SK-N-SH (cell line): ENCODE measurements around the gene AGBL4. TPM values are rescaled to one million over a fixed set of nuclear protein-coding genes. Genes with fewer than 3 reads are reported as not detected.

Source experiments
- CTCF ChIA-PET: fragments of 300-600, 350-600 bp; formaldehyde crosslinking; extraction: SDS; loops from one replicate; lab custom pipeline; 2021; lab: Yijun Ruan, JAX
- POLR2A ChIA-PET: fragments of 350-600 bp; sonication (Branson Sonifier 250); formaldehyde crosslinking; extraction: SDS; loops from one replicate; lab custom pipeline; 2020; ENCODE audit warnings: antibody characterized with exemption, inconsistent platforms; lab: Yijun Ruan, JAX
- DNase-seq: peaks from one replicate; pipeline ENCODE4 v3.0.0; 2012
- H2AFZ ChIP-seq: fragments of 200-600 bp; sonication (generic); 2 replicates; pipeline ENCODE4 v1.8.1; 2016; ENCODE audit warnings: antibody characterized with exemption, mild to moderate bottlenecking, low read depth
- H3F3A ChIP-seq: fragments of 200-600 bp; sonication (generic); replicated peaks from 2 replicates; pipeline ENCODE3; 2016; ENCODE audit warnings: antibody characterized with exemption, mild to moderate bottlenecking; ENCODE audit not compliant: insufficient read depth
- H3K27ac ChIP-seq, 2 experiments: fragments of 200-500 bp in 1 of 2; fragments of 200-600 bp in 1 of 2; sonication (Bioruptor generic) in 1 of 2; sonication (generic), shearing (Covaris generic) in 1 of 2; 2 replicates each; pipeline versions ENCODE4 v1.5.1 to v1.6.1; 2014 to 2016; ENCODE audit warnings: low read depth in 2 of 2, inconsistent platforms in 1 of 2, low read length in 1 of 2, mild to moderate bottlenecking in 1 of 2, mixed read lengths in 1 of 2
- H3K27me3 ChIP-seq: fragments of 200-600 bp; sonication (generic), shearing (Covaris generic); 2 replicates; pipeline ENCODE4 v1.6.1; 2016; ENCODE audit warnings: mixed run types; ENCODE audit not compliant: insufficient read depth
- H3K36me3 ChIP-seq, 2 experiments: fragments of 200-500 bp in 1 of 2; fragments of 200-600 bp in 1 of 2; sonication (Bioruptor generic) in 1 of 2; sonication (generic) in 1 of 2; replicated peaks in 1 of 2; 2 replicates each; pipeline versions ENCODE3 to v1.5.1; 2014 to 2016; ENCODE audit warnings: low read length in 1 of 2, mild to moderate bottlenecking in 1 of 2; ENCODE audit not compliant: insufficient read depth in 2 of 2, control insufficient read depth in 1 of 2
- H3K4me1 ChIP-seq, 2 experiments: fragments of 200-500 bp in 1 of 2; fragments of 200-600 bp in 1 of 2; sonication (Bioruptor generic) in 1 of 2; sonication (generic), shearing (Covaris generic) in 1 of 2; 2 replicates each; pipeline versions ENCODE4 v1.5.1 to v1.6.1; 2014 to 2016; ENCODE audit warnings: low read depth in 1 of 2, low read length in 1 of 2, mixed run types in 1 of 2; ENCODE audit not compliant: insufficient read depth in 2 of 2, control insufficient read depth in 1 of 2
- H3K4me2 ChIP-seq: fragments of 200-600 bp; sonication (generic), shearing (Covaris generic); 2 replicates; pipeline ENCODE4 v1.6.1; 2017; ENCODE audit warnings: mixed run types
- H3K4me3 ChIP-seq, 2 experiments: fragments of 200-500 bp in 1 of 2; fragments of 200-600 bp in 1 of 2; sonication (Bioruptor generic) in 1 of 2; sonication (generic), shearing (Covaris generic) in 1 of 2; 2 replicates each; pipeline versions ENCODE4 v1.5.1 to v1.8.1; 2014 to 2016; ENCODE audit warnings: low read depth in 2 of 2, inconsistent platforms in 1 of 2, low read length in 1 of 2, mild to moderate bottlenecking in 1 of 2, mixed read lengths in 1 of 2, moderate library complexity in 1 of 2
- H3K79me2 ChIP-seq: fragments of 200-600 bp; sonication (generic); 2 replicates; pipeline ENCODE4 v1.8.1; 2017; ENCODE audit warnings: mild to moderate bottlenecking; ENCODE audit not compliant: insufficient read depth
- H3K9ac ChIP-seq: fragments of 200-600 bp; sonication (generic); 2 replicates; pipeline ENCODE4 v1.6.1; 2017; ENCODE audit warnings: mixed run types
- H3K9me2 ChIP-seq: fragments of 200-600 bp; sonication (generic); 2 replicates; pipeline ENCODE4 v1.6.1; 2017; ENCODE audit warnings: mixed run types
- H3K9me3 ChIP-seq: fragments of 200-600 bp; sonication (generic); 2 replicates; pipeline ENCODE4 v1.6.1; 2017; ENCODE audit warnings: mixed run types, mild to moderate bottlenecking, moderate library complexity
- H4K20me1 ChIP-seq: fragments of 200-600 bp; sonication (generic); 2 replicates; pipeline ENCODE4 v1.6.1; 2017; ENCODE audit warnings: mild to moderate bottlenecking, mixed run types; ENCODE audit not compliant: insufficient read depth
- CHD2 ChIP-seq: fragments of 150-350 bp; IDR thresholded peaks from 2 replicates; pipeline ENCODE4 v1.6.1; 2018; ENCODE audit warnings: low read length; ENCODE audit not compliant: partially characterized antibody
- CTCF ChIP-seq: fragments of 200-600 bp; sonication (generic); IDR thresholded peaks from 2 replicates; pipeline ENCODE4 v1.6.1; 2017; ENCODE audit warnings: antibody characterized with exemption, mild to moderate bottlenecking, moderate library complexity
- FOSL2 ChIP-seq: IDR thresholded peaks from 2 replicates; pipeline ENCODE4 v1.4.0; 2012; ENCODE audit warnings: low read depth, mild to moderate bottlenecking, moderate library complexity, borderline replicate concordance
- PBX3 ChIP-seq: IDR thresholded peaks from 2 replicates; pipeline ENCODE4; 2012
- RAD21 ChIP-seq: IDR thresholded peaks from 2 replicates; pipeline ENCODE4 v1.6.1; 2012; ENCODE audit warnings: mild to moderate bottlenecking, low read length
- RXRA ChIP-seq: IDR thresholded peaks from 2 replicates; pipeline ENCODE4 v1.4.0; 2012; ENCODE audit warnings: low read depth, mild to moderate bottlenecking, borderline replicate concordance
- SMC3 ChIP-seq: IDR thresholded peaks from 2 replicates; pipeline ENCODE4 v1.6.1; 2012; ENCODE audit warnings: low read depth, low read length, improper control_type of control experiment
- USF2 ChIP-seq: fragments of 150-350 bp; IDR thresholded peaks from 2 replicates; pipeline ENCODE4 v1.6.1; 2017; ENCODE audit warnings: antibody characterized with exemption, low read length, low read depth, borderline replicate concordance
- WGBS: methylation state at CpG from one replicate; pipeline ENCODE4 v1.1.6; 2017; ENCODE audit warnings: low lambda C conversion rate; 5-methylcytosine and 5-hydroxymethylcytosine counted together
- polyA plus RNA-seq, 3 experiments: library from polyadenylated mRNA; depleted of rRNA; stranded (reverse); fragments of >200 nt; gene quantifications; 2 replicates each; pipeline ENCODE4 v1.2.3, GENCODE V29; 2012

Gene AGBL4
- polyA plus RNA-seq, 1 of the 3 experiments (the other 2 are of a cell fraction) = 0.07 TPM

- Histone ChIP-seq H3F3A (no peaks in the 10 kb centered on the region), H3K4me2 (no peak overlapping the region), H3K27ac (no peak overlapping the region), H3K4me1 (no peaks in the 10 kb centered on the region), H3K27me3 (no peaks in the 10 kb centered on the region)
- peak; percentile 38 for TF ChIP-seq CTCF
- TF ChIP-seq FOSL2 = no peak
- no peak for TF ChIP-seq PBX3
- peak; percentile 39; the same call in 1 of the 2 replicates for TF ChIP-seq RAD21
- TF ChIP-seq, all 33 proteins: peak for 2
- H3K9me2 ChIP-seq = no peaks in the 10 kb centered on the region
- H3K79me2 ChIP-seq = no peaks in the 10 kb centered on the region
- 57% methylated on average over 2 of the region's 2 CpGs for WGBS
- no peak overlapping the region for H3K4me3 ChIP-seq
- ChIA-PET CTCF (interaction anchor here (1.0 to 1.7 kb wide), 2 partner anchors 212 to 719 kb away, joined by 3 to 6 read pairs; no protein-coding TSS in a partner anchor), POLR2A (no interaction called here)
- H3K36me3 ChIP-seq = no peaks in the 10 kb centered on the region
- H2AFZ ChIP-seq = no peak overlapping the region
- no peak for DNase-seq
- H4K20me1 ChIP-seq = no peaks in the 10 kb centered on the region
- no peak overlapping the region for H3K9ac ChIP-seq
- no peaks in the 10 kb centered on the region for H3K9me3 ChIP-seq
Observed at GRCh38 chr1:49630156-49630555, 393.6 kb downstream of the AGBL4 start.

- no peaks in the 10 kb centered on the region for H3K9me2 ChIP-seq
- no peak overlapping the region for H3K27ac ChIP-seq
- H3F3A ChIP-seq = no peaks in the 10 kb centered on the region
- H3K36me3 ChIP-seq = no peaks in the 10 kb centered on the region
- H3K4me3 ChIP-seq = no peak overlapping the region
- ChIA-PET POLR2A (no interaction called here), CTCF (no interaction called here)
- H3K4me2 ChIP-seq = no peak overlapping the region
- no peaks in the 10 kb centered on the region for H3K9me3 ChIP-seq
- no peak overlapping the region for H2AFZ ChIP-seq
- H4K20me1 ChIP-seq = no peaks in the 10 kb centered on the region
- H3K79me2 ChIP-seq = no peaks in the 10 kb centered on the region
- H3K9ac ChIP-seq = no peak overlapping the region
- whole genome bisulfite sequencing = 61% methylated on average over 3 of the region's 3 CpGs
- DNase-seq = no peak
- peaks cover 0 to 2% of the 10 kb centered on the region in 2 experiments; a peak in 2 of 4 replicates for H3K4me1 ChIP-seq
- no peak for TF ChIP-seq CHD2
- no peak for TF ChIP-seq SMC3
- no peak for TF ChIP-seq RXRA
- TF ChIP-seq USF2 = no peak
- TF ChIP-seq, all 33 proteins: peak for 0
- H3K27me3 ChIP-seq = no peaks in the 10 kb centered on the region
Observed at GRCh38 chr1:49627781-49628180, 396.0 kb downstream of the AGBL4 start.
